Small intestine (tissue), 7 donors: ENCODE measurements around the gene COL13A1. TPM values are rescaled to one million over a fixed set of nuclear protein-coding genes. Genes with fewer than 3 reads are reported as not detected.

ENCODE experiments used
- DNase-seq, 2 donors: peaks; one replicate each; pipeline versions ENCODE4 v3.0.0 to v3.0.0-alpha.2; 2013
- FAIRE-seq: peaks from 2 replicates; lab custom pipeline; 2012; peaks lifted over from hg19 to GRCh38; lab: Jason Lieb, UNC
- H3K27ac ChIP-seq, 3 donors: one replicate each; pipeline ENCODE4 v1.5.1; 2013; ENCODE audit warnings: low read length in 2 of 3, mild to moderate bottlenecking in 2 of 3, control low read depth in 1 of 3, inconsistent platforms in 1 of 3, low read depth in 1 of 3, moderate library complexity in 1 of 3
- H3K27me3 ChIP-seq, 3 donors: one replicate each; pipeline ENCODE4 v1.6.1; 2013; ENCODE audit warnings: low read length in 3 of 3, inconsistent platforms in 1 of 3; ENCODE audit not compliant: control insufficient read depth in 3 of 3, insufficient read depth in 3 of 3
- H3K36me3 ChIP-seq, 3 donors: one replicate each; pipeline ENCODE4 v1.6.1; 2013; ENCODE audit warnings: low read length in 3 of 3, inconsistent platforms in 1 of 3, low read depth in 1 of 3, mild to moderate bottlenecking in 1 of 3, moderate library complexity in 1 of 3; ENCODE audit not compliant: control insufficient read depth in 3 of 3, insufficient read depth in 2 of 3
- H3K4me1 ChIP-seq, 3 donors: one replicate each; pipeline ENCODE4 v1.6.1; 2013; ENCODE audit warnings: low read length in 2 of 3, inconsistent platforms in 1 of 3, low read depth in 1 of 3, mild to moderate bottlenecking in 1 of 3, moderate library complexity in 1 of 3; ENCODE audit not compliant: control insufficient read depth in 3 of 3, insufficient read depth in 2 of 3
- H3K4me3 ChIP-seq, 3 donors: one replicate each; pipeline ENCODE4 v1.5.1; 2013; ENCODE audit warnings: low read length in 3 of 3, control low read depth in 1 of 3, inconsistent platforms in 1 of 3, low read depth in 1 of 3, mild to moderate bottlenecking in 1 of 3, moderate library complexity in 1 of 3
- H3K9me3 ChIP-seq, 2 donors: one replicate each; pipeline ENCODE4 v1.6.1; 2013; ENCODE audit warnings: low read depth in 1 of 2, low read length in 1 of 2; ENCODE audit not compliant: control insufficient read depth in 2 of 2, insufficient read depth in 1 of 2
- WGBS, 3 donors: extraction: QIAGEN DNeasy Blood & Tissue Kit; methylation state at CpG; one replicate each; pipeline ENCODE4 v1.1.7; 2013; 5-methylcytosine and 5-hydroxymethylcytosine counted together
- polyA plus RNA-seq, 4 donors: library from polyadenylated mRNA; stranded (reverse) in 3 of 4; unstranded in 1 of 4; fragments of 200-250 nt in 3 of 4; fragments of 120-200 nt in 1 of 4; gene quantifications; one replicate each; pipeline versions ENCODE4 v1.2.1 to v1.2.3, GENCODE V29; 2013
- donor health status: healthy with polysubstance abuse.
- donor health status: control.
- donor health status: control.
- donor health status: Bipolar disorder and iron deficiency.
- donor health status: healthy.

Gene COL13A1
- polyA plus RNA-seq, 4 donors, result 0.45 to 6.6 (median 0.60) TPM

GRCh38 chr10:69780077-69780476, 21.6 kb upstream of the COL13A1 start:
- no peaks in the 10 kb centered on the region for H3K4me1 ChIP-seq
- no peak for DNase-seq
- H3K27ac ChIP-seq, result no peak overlapping the region
- 74 to 82% (median 82%) methylated on average over 5 of the region's 5 CpGs for WGBS, 3 donors
- peaks cover 0 to 6% (median 6%) of the 10 kb centered on the region in 3 donors for H3K27me3 ChIP-seq
- H3K36me3 ChIP-seq, result no peaks in the 10 kb centered on the region
- H3K9me3 ChIP-seq, result no peaks in the 10 kb centered on the region
- no peak for FAIRE-seq
- no peak overlapping the region for H3K4me3 ChIP-seq

- H3K27ac ChIP-seq, result no peak overlapping the region
- H3K9me3 ChIP-seq, result no peaks in the 10 kb centered on the region
- H3K27me3 ChIP-seq, result peaks cover 0 to 6% (median 6%) of the 10 kb centered on the region in 3 donors
- WGBS, 3 donors, result 26 to 71% (median 30%) methylated on average over 3 of the region's 3 CpGs
- no peaks in the 10 kb centered on the region for H3K36me3 ChIP-seq
- H3K4me3 ChIP-seq, result no peak overlapping the region
- no peaks in the 10 kb centered on the region for H3K4me1 ChIP-seq
- DNase-seq (no peak), FAIRE-seq (no peak)
These were observed 20.1 kb upstream of the COL13A1 start for GRCh38 chr10:69781576-69781975.

GRCh38 chr10:69783515-69783914, 18.2 kb upstream of the COL13A1 start:
- WGBS, 3 donors, result 32 to 67% (median 52%) methylated on average over 2 of the region's 2 CpGs
- no peaks in the 10 kb centered on the region for H3K9me3 ChIP-seq
- FAIRE-seq (no peak), DNase-seq (no peak)
- H3K27ac ChIP-seq, result no peak overlapping the region
- H3K4me1 ChIP-seq, result no peaks in the 10 kb centered on the region
- no peaks in the 10 kb centered on the region for H3K36me3 ChIP-seq
- peaks cover 0 to 6% (median 6%) of the 10 kb centered on the region in 3 donors for H3K27me3 ChIP-seq
- H3K4me3 ChIP-seq, result no peak overlapping the region

GRCh38 chr10:69786791-69787190, 14.9 kb upstream of the COL13A1 start:
- Histone ChIP-seq H3K27me3 (peaks cover 0 to 6% (median 3%) of the 10 kb centered on the region in 3 donors), H3K4me1 (no peaks in the 10 kb centered on the region), H3K36me3 (no peaks in the 10 kb centered on the region), H3K27ac (no peak overlapping the region), H3K4me3 (no peak overlapping the region), H3K9me3 (no peaks in the 10 kb centered on the region)
- DNase-seq (no peak), FAIRE-seq (no peak)
- 78 to 89% (median 79%) methylated on average over 1 of the region's 1 CpG for WGBS, 3 donors

- Histone ChIP-seq H3K27me3 (peaks cover 0 to 3% (median 2%) of the 10 kb centered on the region in 3 donors), H3K27ac (no peak overlapping the region), H3K36me3 (no peaks in the 10 kb centered on the region), H3K4me1 (no peaks in the 10 kb centered on the region), H3K4me3 (no peak overlapping the region), H3K9me3 (no peaks in the 10 kb centered on the region)
- FAIRE-seq (no peak), DNase-seq (no peak)
- WGBS, 3 donors, result 82 to 88% (median 86%) methylated on average over 6 of the region's 6 CpGs
These were observed 14.0 kb upstream of the COL13A1 start for GRCh38 chr10:69787681-69788080.

- WGBS, 3 donors, result 61 to 70% (median 63%) methylated on average over 4 of the region's 4 CpGs
- Histone ChIP-seq H3K4me3 (no peak overlapping the region), H3K36me3 (no peaks in the 10 kb centered on the region), H3K9me3 (no peaks in the 10 kb centered on the region), H3K27ac (peak overlapping the region in 1 of 3 donors; percentile 42), H3K4me1 (no peaks in the 10 kb centered on the region), H3K27me3 (peaks cover 0 to 9% (median 0%) of the 10 kb centered on the region in 3 donors)
- no peak for FAIRE-seq
- no peak for DNase-seq
These were observed 12.5 kb upstream of the COL13A1 start for GRCh38 chr10:69789164-69789576.

- Histone ChIP-seq H3K36me3 (no peaks in the 10 kb centered on the region), H3K27me3 (peaks cover 0 to 9% (median 0%) of the 10 kb centered on the region in 3 donors), H3K27ac (no peak overlapping the region), H3K9me3 (peaks cover 0 to 16% of the 10 kb centered on the region in 2 donors), H3K4me3 (no peak overlapping the region), H3K4me1 (no peaks in the 10 kb centered on the region)
- FAIRE-seq (no peak), DNase-seq (no peak)
- 86 to 93% (median 93%) methylated on average over 5 of the region's 5 CpGs for WGBS, 3 donors
These were observed 9.9 kb upstream of the COL13A1 start for GRCh38 chr10:69791812-69792211.

GRCh38 chr10:69792341-69792740, 9.4 kb upstream of the COL13A1 start:
- WGBS, 3 donors, result 40 to 50% (median 47%) methylated on average over 1 of the region's 1 CpG

GRCh38 chr10:69794673-69795072, 7.0 kb upstream of the COL13A1 start:
- Histone ChIP-seq H3K27ac (no peak overlapping the region), H3K36me3 (no peaks in the 10 kb centered on the region), H3K27me3 (peaks cover 0 to 7% (median 0%) of the 10 kb centered on the region in 3 donors), H3K4me3 (no peak overlapping the region), H3K9me3 (peaks cover 0 to 16% of the 10 kb centered on the region in 2 donors), H3K4me1 (no peaks in the 10 kb centered on the region)
- DNase-seq (no peak), FAIRE-seq (no peak)
- WGBS, 3 donors, result 54 to 86% (median 70%) methylated on average over 1 of the region's 1 CpG

More at GRCh38 chr10:69792341-69792740, 9.4 kb upstream of the COL13A1 start:
- peaks cover 0 to 16% of the 10 kb centered on the region in 2 donors for H3K9me3 ChIP-seq
- FAIRE-seq, result no peak
- no peak for DNase-seq
- H3K36me3 ChIP-seq, result no peaks in the 10 kb centered on the region
- no peak overlapping the region for H3K4me3 ChIP-seq
- no peak overlapping the region for H3K27ac ChIP-seq
- H3K4me1 ChIP-seq, result no peaks in the 10 kb centered on the region
- H3K27me3 ChIP-seq, result peaks cover 0 to 9% (median 0%) of the 10 kb centered on the region in 3 donors
